Epithelial cell of proximal tubule (primary cell): ENCODE results near the gene FANCL. TPM values are rescaled to one million over a fixed set of nuclear protein-coding genes. Genes with fewer than 3 reads are reported as not detected.
"Not testable (repeated sequence)": the region's sequence is repeated elsewhere in the genome, so short reads cannot be mapped to it uniquely, and the experiment has no call there.

Experiments used
- DNase-seq: peaks from one replicate; pipeline ENCODE4 v3.0.0-alpha.2; 2011; ENCODE audit warnings: low read depth
- H3K4me3 ChIP-seq: 2 replicates; pipeline ENCODE4 v1.5.1; 2011; ENCODE audit warnings: low read depth, mild to moderate bottlenecking, low read length
- CTCF ChIP-seq: conservative IDR thresholded peaks from 2 replicates; pipeline ENCODE4 v1.5.1; 2012; ENCODE audit warnings: low read depth, mild to moderate bottlenecking, low read length
- total RNA-seq: library from RNA; depleted of rRNA; stranded (reverse); fragments of >200 nt; gene quantifications from 2 replicates; pipeline ENCODE4 v1.2.3, GENCODE V29; 2015

The FANCL gene
- total RNA-seq, 1 donor from 2014 or later = 29.5 TPM

GRCh38 chr2:58157754-58158153 lies 83.4 kb downstream of the FANCL start:
- no peak for DNase-seq
- no peak for TF ChIP-seq CTCF
- no peak overlapping the region for H3K4me3 ChIP-seq

GRCh38 chr2:58156780-58157179 lies 84.3 kb downstream of the FANCL start:
- no peak overlapping the region for H3K4me3 ChIP-seq
- DNase-seq = no peak
- no peak for TF ChIP-seq CTCF

- TF ChIP-seq CTCF = no peak
- DNase-seq = no peak
- H3K4me3 ChIP-seq = no peak overlapping the region
Measured at GRCh38 chr2:58155160-58155778, 85.9 kb downstream of the FANCL start.

- no peak for TF ChIP-seq CTCF
- no peak overlapping the region for H3K4me3 ChIP-seq
- no peak for DNase-seq
Measured at GRCh38 chr2:58146707-58147106, 94.4 kb downstream of the FANCL start.

GRCh38 chr2:58145769-58146168 lies 95.4 kb downstream of the FANCL start:
- H3K4me3 ChIP-seq, DNase-seq: not testable (repeated sequence)

- H3K4me3 ChIP-seq = no peak overlapping the region
- DNase-seq = no peak
- TF ChIP-seq CTCF = no peak
Measured at GRCh38 chr2:58140508-58141072, 100.5 kb downstream of the FANCL start.

- no peak for DNase-seq
- TF ChIP-seq CTCF = no peak
- no peak overlapping the region for H3K4me3 ChIP-seq
Measured at GRCh38 chr2:58138396-58139030, 102.6 kb downstream of the FANCL start.
